Kidney epithelial cell (primary cell): ENCODE measurements around the gene L1TD1. TPM values are rescaled to one million over a fixed set of nuclear protein-coding genes. Genes with fewer than 3 reads are reported as not detected.
"Not testable (repeated sequence)": the region's sequence is repeated elsewhere in the genome, so short reads cannot be mapped to it uniquely, and the experiment has no call there.

Experiments
- DNase-seq: peaks from one replicate; pipeline ENCODE4 v3.0.0-alpha.2; 2010; ENCODE audit warnings: low read depth
- H3K27me3 ChIP-seq: 2 replicates; pipeline ENCODE4 v1.6.0; 2011; ENCODE audit warnings: low read length; ENCODE audit not compliant: control insufficient read depth, insufficient read depth
- H3K36me3 ChIP-seq: 2 replicates; pipeline ENCODE4 v1.5.1; 2011; ENCODE audit warnings: low read length; ENCODE audit not compliant: control insufficient read depth, insufficient read depth
- H3K4me3 ChIP-seq: 2 replicates; pipeline ENCODE4 v1.5.1; 2011; ENCODE audit warnings: low read depth, mild to moderate bottlenecking, control low read depth, low read length
- total RNA-seq: library from RNA; depleted of rRNA; stranded (reverse); fragments of >200 nt; gene quantifications from 2 replicates; pipeline ENCODE4 v1.2.3, GENCODE V29; 2015
- TF ChIP-seq, protein P1 (sequence below): IDR thresholded peaks from 2 replicates; pipeline ENCODE4 v1.5.1; 2011; ENCODE audit warnings: mild to moderate bottlenecking, moderate library complexity, low read length, control low read depth, inconsistent platforms; ENCODE audit not compliant: insufficient read depth, poor library complexity, severe bottlenecking

The L1TD1 gene
- total RNA-seq, 1 donor from 2014 or later = 0.88 TPM

- TF ChIP-seq, protein P1, sequence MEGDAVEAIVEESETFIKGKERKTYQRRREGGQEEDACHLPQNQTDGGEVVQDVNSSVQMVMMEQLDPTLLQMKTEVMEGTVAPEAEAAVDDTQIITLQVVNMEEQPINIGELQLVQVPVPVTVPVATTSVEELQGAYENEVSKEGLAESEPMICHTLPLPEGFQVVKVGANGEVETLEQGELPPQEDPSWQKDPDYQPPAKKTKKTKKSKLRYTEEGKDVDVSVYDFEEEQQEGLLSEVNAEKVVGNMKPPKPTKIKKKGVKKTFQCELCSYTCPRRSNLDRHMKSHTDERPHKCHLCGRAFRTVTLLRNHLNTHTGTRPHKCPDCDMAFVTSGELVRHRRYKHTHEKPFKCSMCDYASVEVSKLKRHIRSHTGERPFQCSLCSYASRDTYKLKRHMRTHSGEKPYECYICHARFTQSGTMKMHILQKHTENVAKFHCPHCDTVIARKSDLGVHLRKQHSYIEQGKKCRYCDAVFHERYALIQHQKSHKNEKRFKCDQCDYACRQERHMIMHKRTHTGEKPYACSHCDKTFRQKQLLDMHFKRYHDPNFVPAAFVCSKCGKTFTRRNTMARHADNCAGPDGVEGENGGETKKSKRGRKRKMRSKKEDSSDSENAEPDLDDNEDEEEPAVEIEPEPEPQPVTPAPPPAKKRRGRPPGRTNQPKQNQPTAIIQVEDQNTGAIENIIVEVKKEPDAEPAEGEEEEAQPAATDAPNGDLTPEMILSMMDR = no peak
- H3K4me3 ChIP-seq = no peak overlapping the region
- H3K27me3 ChIP-seq = no peaks in the 10 kb centered on the region
- no peak for DNase-seq
- no peaks in the 10 kb centered on the region for H3K36me3 ChIP-seq
These were observed 16.3 kb downstream of the L1TD1 start for GRCh38 chr1:62210960-62211359.

DNA sequence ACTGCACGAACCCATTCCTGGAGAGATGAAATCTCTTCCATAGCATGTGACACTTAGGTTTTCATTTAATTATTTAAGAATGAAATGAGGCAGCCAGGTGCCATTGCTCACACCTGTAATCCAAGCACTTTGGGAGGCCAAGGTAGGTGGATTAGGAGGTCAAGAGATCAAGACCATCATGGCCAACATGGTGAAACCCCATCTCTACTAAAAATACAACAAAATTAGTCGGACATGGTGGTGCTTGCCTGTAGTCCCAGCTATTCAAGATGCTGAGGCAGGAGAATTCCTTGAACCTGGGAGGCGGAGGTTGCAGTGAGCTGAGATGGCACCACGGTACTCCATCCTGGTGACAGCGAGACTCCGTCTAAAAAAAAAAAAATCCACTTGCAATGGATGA lies 17.8 kb downstream of the L1TD1 start:
- Histone ChIP-seq H3K36me3 (no peaks in the 10 kb centered on the region), H3K4me3 (no peak overlapping the region), H3K27me3 (no peaks in the 10 kb centered on the region)
- no peak for DNase-seq
- TF ChIP-seq, protein P1 = no peak

- no peak overlapping the region for H3K4me3 ChIP-seq
- DNase-seq = no peak
- H3K36me3 ChIP-seq = no peaks in the 10 kb centered on the region
- H3K27me3 ChIP-seq = no peaks in the 10 kb centered on the region
- TF ChIP-seq, protein P1 = no peak
These were observed 18.6 kb downstream of the L1TD1 start for GRCh38 chr1:62213075-62213914.

- H3K27me3 ChIP-seq = no peaks in the 10 kb centered on the region
- H3K4me3 ChIP-seq = no peak overlapping the region
- DNase-seq = no peak
- TF ChIP-seq, protein P1 = no peak
- H3K36me3 ChIP-seq = no peaks in the 10 kb centered on the region
These were observed 24.0 kb downstream of the L1TD1 start for GRCh38 chr1:62218604-62219003.

GRCh38 chr1:62220456-62220855 lies 25.8 kb downstream of the L1TD1 start:
- H3K4me3 ChIP-seq, H3K36me3 ChIP-seq, DNase-seq, H3K27me3 ChIP-seq: not testable (repeated sequence)

DNA sequence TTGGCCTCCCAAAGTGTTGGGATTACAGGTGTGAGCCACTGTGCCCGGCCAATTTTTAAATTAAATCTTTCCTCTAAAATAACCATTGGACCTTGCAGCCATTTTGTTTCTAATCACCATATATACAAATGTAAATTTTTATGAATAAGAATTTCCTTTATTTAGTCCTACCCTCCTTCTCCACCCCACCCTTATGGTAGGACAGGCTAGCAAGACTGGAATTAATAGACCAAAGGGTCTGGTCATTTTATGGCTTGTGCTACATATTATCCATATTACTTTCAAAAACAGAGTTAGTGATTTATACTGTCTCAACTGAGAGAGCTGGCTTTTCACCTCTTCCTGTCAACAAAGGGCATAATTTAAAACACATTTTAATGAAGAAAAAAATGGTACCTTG lies 26.5 kb downstream of the L1TD1 start:
- Histone ChIP-seq H3K4me3 (no peak overlapping the region), H3K36me3 (no peaks in the 10 kb centered on the region), H3K27me3 (no peaks in the 10 kb centered on the region)
- no peak for DNase-seq
- TF ChIP-seq, protein P1 = no peak
